K562 (cell line): Measurements from ENCODE around the gene ANKRD44. TPM values are rescaled to one million over a fixed set of nuclear protein-coding genes. Genes with fewer than 3 reads are reported as not detected.

Experiments
- ATAC-seq: fragments of 200-7000 bp; cut with Tn5 transposase; 3 replicates; pipeline ENCODE4 v1.9.1; 2020; ENCODE audit warnings: moderate library complexity
- BruUV-seq: library from RNA; stranded (reverse); fragments of 400-500 nt; replicated peaks from 2 replicates; lab custom pipeline; 2021; lab: Mats Ljungman, UMichigan
- CTCF ChIA-PET: fragments of 300-600 bp; formaldehyde crosslinking; extraction: SDS; loops from one replicate; lab custom pipeline; 2021; ENCODE audit warnings: low intra/inter-chr PET ratio; lab: Yijun Ruan, JAX
- POLR2A ChIA-PET: fragments of 300-600, 350-650 bp; sonication (Branson Sonifier 250); formaldehyde crosslinking; extraction: SDS; loops from one replicate; lab custom pipeline; 2021; ENCODE audit warnings: antibody characterized with exemption, inconsistent platforms; lab: Yijun Ruan, JAX
- DNase-seq, 4 experiments: peaks; one replicate each; pipeline versions ENCODE4 v3.0.0 to v3.0.0-alpha.2; 2011 to 2018; ENCODE audit warnings: low spot score in 3 of 4, mixed read lengths in 3 of 4; ENCODE audit errors: extremely low read depth in 1 of 4
- FAIRE-seq: peaks from 2 replicates; lab custom pipeline; 2011; peaks lifted over from hg19 to GRCh38; lab: Jason Lieb, UNC
- H2AFZ ChIP-seq: 2 replicates; pipeline ENCODE4 v1.6.0; 2011; ENCODE audit warnings: low read depth, low read length, control low read depth, inconsistent platforms
- H3K27ac ChIP-seq: fragments of 200-600 bp; 3 replicates; pipeline ENCODE4 v1.8.0; 2011; ENCODE audit warnings: low read depth, mild to moderate bottlenecking, control low read depth, inconsistent platforms, low read length, moderate library complexity, mixed read lengths; ENCODE audit errors: extremely low read depth
- H3K27me3 ChIP-seq, 2 experiments: fragments of 300-600 bp in 1 of 2; 2 replicates in 1 of 2; 3 replicates in 1 of 2; pipeline versions ENCODE4 v1.6.0 to v1.8.0; 2011; ENCODE audit warnings: inconsistent platforms in 2 of 2, low read length in 2 of 2, mild to moderate bottlenecking in 1 of 2, mixed read lengths in 1 of 2, moderate library complexity in 1 of 2; ENCODE audit not compliant: control insufficient read depth in 2 of 2, insufficient read depth in 2 of 2
- H3K36me3 ChIP-seq: fragments of 300-600 bp; 3 replicates; pipeline ENCODE4 v1.8.0; 2011; ENCODE audit warnings: mild to moderate bottlenecking, low read length, inconsistent platforms; ENCODE audit not compliant: control insufficient read depth, insufficient read depth
- H3K4me1 ChIP-seq, 2 experiments: fragments of 200-600 bp in 1 of 2; replicated peaks in 1 of 2; 2 replicates in 1 of 2; 3 replicates in 1 of 2; pipeline versions ENCODE4 v1.5.1 to v1.8.0; 2011; ENCODE audit warnings: inconsistent platforms in 2 of 2, low read length in 2 of 2, mild to moderate bottlenecking in 1 of 2, mixed read lengths in 1 of 2, moderate library complexity in 1 of 2; ENCODE audit not compliant: control insufficient read depth in 2 of 2, insufficient read depth in 2 of 2
- H3K4me2 ChIP-seq: 2 replicates; pipeline ENCODE4 v1.6.1; 2011; ENCODE audit warnings: low read length, control low read depth, inconsistent platforms, mixed read lengths; ENCODE audit not compliant: insufficient read depth
- H3K4me3 ChIP-seq: fragments of 200-600 bp; sonication (generic), shearing (Covaris generic); 2 replicates; pipeline ENCODE4 v1.5.1; 2016; ENCODE audit warnings: control low read depth, inconsistent platforms
- H3K79me2 ChIP-seq: fragments of 200-600 bp; 3 replicates; pipeline ENCODE4 v1.8.0; 2011; ENCODE audit warnings: low read length, inconsistent platforms; ENCODE audit not compliant: control insufficient read depth, insufficient read depth
- H3K9ac ChIP-seq, 2 experiments: 2 replicates each; pipeline versions ENCODE4 v1.6.0 to v1.6.1; 2011; ENCODE audit warnings: low read depth in 2 of 2, low read length in 2 of 2, control low read depth in 1 of 2, inconsistent platforms in 1 of 2, mild to moderate bottlenecking in 1 of 2, mixed read lengths in 1 of 2; ENCODE audit not compliant: insufficient read depth in 1 of 2
- H3K9me1 ChIP-seq: one replicate; pipeline ENCODE4 v1.6.0; 2011; ENCODE audit warnings: inconsistent platforms, mild to moderate bottlenecking, low read length, moderate library complexity; ENCODE audit not compliant: control insufficient read depth, insufficient read depth
- H3K9me3 ChIP-seq: replicated peaks from 2 replicates; pipeline ENCODE4 v1.5.1; 2011; ENCODE audit warnings: low read depth, low read length, inconsistent platforms; ENCODE audit not compliant: control insufficient read depth, insufficient read depth
- H4K20me1 ChIP-seq: replicated peaks from 2 replicates; pipeline ENCODE4 v1.6.1; 2011; ENCODE audit warnings: low read length, inconsistent platforms, mixed read lengths; ENCODE audit not compliant: control insufficient read depth, insufficient read depth
- CEBPZ ChIP-seq: fragments of 150-350 bp; IDR thresholded peaks from 2 replicates; pipeline ENCODE4 v1.6.1; 2014; ENCODE audit warnings: low read depth, mild to moderate bottlenecking, low read length, borderline replicate concordance
- HNRNPLL ChIP-seq: fragments of 200-400 bp; formaldehyde crosslinking; IDR thresholded peaks from 2 replicates; pipeline ENCODE4 v1.6.1; 2017; ENCODE audit warnings: low read length, low read depth, mild to moderate bottlenecking; ENCODE audit not compliant: poor library complexity, severe bottlenecking
- KDM4B ChIP-seq, 2 experiments: fragments of 450-650 bp in 1 of 2; sonication (generic) in 1 of 2; IDR thresholded peaks; 2 replicates each; pipeline ENCODE4 v1.6.1; 2016 to 2017; ENCODE audit warnings: borderline replicate concordance in 2 of 2, antibody characterized with exemption in 1 of 2, low read depth in 1 of 2, mild to moderate bottlenecking in 1 of 2
- THRAP3 ChIP-seq: fragments of 450-650 bp; IDR thresholded peaks from 2 replicates; pipeline ENCODE4 v1.6.1; 2016; ENCODE audit warnings: mild to moderate bottlenecking, inconsistent platforms, borderline replicate concordance
- ZNF253 ChIP-seq: fragments of 250-450 bp; sonication (Bioruptor Pico); conservative IDR thresholded peaks from 2 replicates; pipeline ENCODE4 v1.6.1; 2021; ENCODE audit warnings: mild to moderate bottlenecking
- ZNF764 ChIP-seq: fragments of 250-450 bp; sonication (Bioruptor Pico); IDR thresholded peaks from 2 replicates; pipeline ENCODE4 v1.4.0; 2020; ENCODE audit warnings: low read depth, mild to moderate bottlenecking, moderate library complexity
- ZSCAN32 ChIP-seq: fragments of 450-650 bp; formaldehyde crosslinking; IDR thresholded peaks from 2 replicates; pipeline ENCODE4 v1.4.0; 2020; ENCODE audit warnings: mild to moderate bottlenecking, moderate library complexity
- WGBS: fragments of 100-300 bp; shearing (Covaris generic); methylation state at CpG from one replicate; pipeline ENCODE4 v1.1.6; 2016; ENCODE audit warnings: low coverage, mixed read lengths; ENCODE audit not compliant: insufficient coverage; ENCODE audit errors: missing lambda C conversion rate; 5-methylcytosine and 5-hydroxymethylcytosine counted together
- in situ Hi-C: fragments of 300-500 bp; cut with MboI; formaldehyde crosslinking; loops from 4 replicates; pipeline ENCODE4 v1.15.0; 2018; ENCODE audit warnings: inconsistent platforms, mixed read lengths
- intact Hi-C: fragments of 100-400 bp; cut with micrococcal nuclease; formaldehyde crosslinking; loops from 2 replicates; pipeline ENCODE4 v1.14.2; 2022
- polyA plus RNA-seq, 8 experiments: library from polyadenylated mRNA; depleted of rRNA in 4 of 8; stranded (reverse) in 5 of 8; unstranded in 3 of 8; fragments of >200 nt; fragmentation: Nextera tagmentation in 2 of 8; fragmentation: Illumina TruSeq in 1 of 8; extraction: Ambion mirVana in 2 of 8; extraction: Trizol in 1 of 8; gene quantifications; 2 replicates each; pipeline versions ENCODE4 v1.2.1 to v1.2.3, GENCODE V29; 2011 to 2014; ENCODE audit warnings: inconsistent platforms in 1 of 8, missing spikeins in 1 of 8
- total RNA-seq, 7 experiments: library from RNA; depleted of rRNA in 6 of 7; stranded (reverse); fragments of >200 nt in 6 of 7; fragmentation: Illumina TruSeq in 2 of 7; extraction: Trizol in 2 of 7; gene quantifications; 2 replicates each; pipeline versions ENCODE4 v1.2.1 to v1.2.3, GENCODE V29; 2011 to 2021; ENCODE audit warnings: low replicate concordance in 1 of 7

The ANKRD44 gene
- total and polyA plus RNA-seq, 9 of the 15 experiments (the other 6 are each of a cell fraction or from before 2014, with no cell fraction given), result 0.03 to 0.64 (median 0.07) TPM; not detected in 3

- TF ChIP-seq CEBPZ, result no peak
Observed at GRCh38 chr2:197297772-197298318, 12.7 kb downstream of the ANKRD44 start (continued).

DNA sequence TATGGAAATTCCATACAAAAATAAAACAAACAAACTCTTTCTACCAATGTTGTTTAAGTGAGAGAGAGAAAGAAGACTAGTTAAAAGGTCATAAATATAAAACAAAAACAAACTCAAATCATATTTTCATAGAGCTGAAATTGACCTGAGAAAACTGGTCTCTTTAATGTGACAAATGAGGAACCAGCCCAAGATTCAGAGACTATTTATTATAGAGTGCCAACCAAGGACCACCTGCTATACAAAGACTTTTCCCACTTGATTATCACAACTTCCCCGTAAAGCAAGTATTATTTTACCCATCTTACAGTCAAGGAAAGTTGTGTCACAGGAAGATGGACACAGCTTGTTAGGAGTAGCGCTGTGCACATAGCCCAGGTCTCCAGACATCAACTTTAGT is 13.3 kb downstream of the ANKRD44 start:
- Histone ChIP-seq H3K9me3 (no peaks in the 10 kb centered on the region), H3K4me2 (no peak overlapping the region), H3K79me2 (no peaks in the 10 kb centered on the region), H3K4me1 (no peaks in the 10 kb centered on the region), H2AFZ (no peak overlapping the region)
- CTCF ChIA-PET, result no interaction called here
- in situ Hi-C loops, result no loop called here
- no peak for TF ChIP-seq ZNF764 (CRISPR knock-in tag)
- no peak for TF ChIP-seq ZNF253 (CRISPR knock-in tag)
- TF ChIP-seq HNRNPLL, result no peak
- TF ChIP-seq THRAP3, result no peak
- no peak for TF ChIP-seq ZSCAN32
- no peak for TF ChIP-seq KDM4B (IDR thresholded peaks at IDR 0.05; ENCODE audit: borderline replicate concordance in 2 of 2, low read depth in 1 of 2)
- TF ChIP-seq, all 486 proteins: peak for 0
- intact Hi-C loops, result no loop called here
- no peak for DNase-seq
- POLR2A ChIA-PET, result no interaction called here
- Histone ChIP-seq H3K27me3 (no peaks in the 10 kb centered on the region; a peak in 1 of 5 replicates), H3K9ac (no peak overlapping the region), H3K27ac (no peak overlapping the region), H3K9me1 (no peaks in the 10 kb centered on the region), H3K36me3 (no peaks in the 10 kb centered on the region), H4K20me1 (no peaks in the 10 kb centered on the region), H3K4me3 (no peak overlapping the region)
- ATAC-seq, result no peak
- 0% methylated on average over 2 of the region's 2 CpGs for WGBS
- no TSS peak for BruUV-seq
- FAIRE-seq, result no peak
